K562 (cell line): ENCODE measurements around the gene TMC1. TPM values are rescaled to one million over a fixed set of nuclear protein-coding genes. Genes with fewer than 3 reads are reported as not detected.

Experiments
- ATAC-seq: fragments of 200-7000 bp; cut with Tn5 transposase; 3 replicates; pipeline ENCODE4 v1.9.1; 2020; ENCODE audit warnings: moderate library complexity
- BruUV-seq: library from RNA; stranded (reverse); fragments of 400-500 nt; replicated peaks from 2 replicates; lab custom pipeline; 2021; lab: Mats Ljungman, UMichigan
- CTCF ChIA-PET: fragments of 300-600 bp; formaldehyde crosslinking; extraction: SDS; loops from one replicate; lab custom pipeline; 2021; ENCODE audit warnings: low intra/inter-chr PET ratio; lab: Yijun Ruan, JAX
- POLR2A ChIA-PET: fragments of 300-600, 350-650 bp; sonication (Branson Sonifier 250); formaldehyde crosslinking; extraction: SDS; loops from one replicate; lab custom pipeline; 2021; ENCODE audit warnings: antibody characterized with exemption, inconsistent platforms; lab: Yijun Ruan, JAX
- DNase-seq, 4 experiments: peaks; one replicate each; pipeline versions ENCODE4 v3.0.0 to v3.0.0-alpha.2; 2011 to 2018; ENCODE audit warnings: low spot score in 3 of 4, mixed read lengths in 3 of 4; ENCODE audit errors: extremely low read depth in 1 of 4
- FAIRE-seq: peaks from 2 replicates; lab custom pipeline; 2011; peaks lifted over from hg19 to GRCh38; lab: Jason Lieb, UNC
- H2AFZ ChIP-seq: 2 replicates; pipeline ENCODE4 v1.6.0; 2011; ENCODE audit warnings: low read depth, low read length, control low read depth, inconsistent platforms
- H3K27ac ChIP-seq: fragments of 200-600 bp; 3 replicates; pipeline ENCODE4 v1.8.0; 2011; ENCODE audit warnings: low read depth, mild to moderate bottlenecking, control low read depth, inconsistent platforms, low read length, moderate library complexity, mixed read lengths; ENCODE audit errors: extremely low read depth
- H3K27me3 ChIP-seq, 2 experiments: fragments of 300-600 bp in 1 of 2; 2 replicates in 1 of 2; 3 replicates in 1 of 2; pipeline versions ENCODE4 v1.6.0 to v1.8.0; 2011; ENCODE audit warnings: inconsistent platforms in 2 of 2, low read length in 2 of 2, mild to moderate bottlenecking in 1 of 2, mixed read lengths in 1 of 2, moderate library complexity in 1 of 2; ENCODE audit not compliant: control insufficient read depth in 2 of 2, insufficient read depth in 2 of 2
- H3K36me3 ChIP-seq: fragments of 300-600 bp; 3 replicates; pipeline ENCODE4 v1.8.0; 2011; ENCODE audit warnings: mild to moderate bottlenecking, low read length, inconsistent platforms; ENCODE audit not compliant: control insufficient read depth, insufficient read depth
- H3K4me1 ChIP-seq, 2 experiments: fragments of 200-600 bp in 1 of 2; replicated peaks in 1 of 2; 2 replicates in 1 of 2; 3 replicates in 1 of 2; pipeline versions ENCODE4 v1.5.1 to v1.8.0; 2011; ENCODE audit warnings: inconsistent platforms in 2 of 2, low read length in 2 of 2, mild to moderate bottlenecking in 1 of 2, mixed read lengths in 1 of 2, moderate library complexity in 1 of 2; ENCODE audit not compliant: control insufficient read depth in 2 of 2, insufficient read depth in 2 of 2
- H3K4me2 ChIP-seq: 2 replicates; pipeline ENCODE4 v1.6.1; 2011; ENCODE audit warnings: low read length, control low read depth, inconsistent platforms, mixed read lengths; ENCODE audit not compliant: insufficient read depth
- H3K4me3 ChIP-seq: fragments of 200-600 bp; sonication (generic), shearing (Covaris generic); 2 replicates; pipeline ENCODE4 v1.5.1; 2016; ENCODE audit warnings: control low read depth, inconsistent platforms
- H3K79me2 ChIP-seq: fragments of 200-600 bp; 3 replicates; pipeline ENCODE4 v1.8.0; 2011; ENCODE audit warnings: low read length, inconsistent platforms; ENCODE audit not compliant: control insufficient read depth, insufficient read depth
- H3K9ac ChIP-seq, 2 experiments: 2 replicates each; pipeline versions ENCODE4 v1.6.0 to v1.6.1; 2011; ENCODE audit warnings: low read depth in 2 of 2, low read length in 2 of 2, control low read depth in 1 of 2, inconsistent platforms in 1 of 2, mild to moderate bottlenecking in 1 of 2, mixed read lengths in 1 of 2; ENCODE audit not compliant: insufficient read depth in 1 of 2
- H3K9me1 ChIP-seq: one replicate; pipeline ENCODE4 v1.6.0; 2011; ENCODE audit warnings: inconsistent platforms, mild to moderate bottlenecking, low read length, moderate library complexity; ENCODE audit not compliant: control insufficient read depth, insufficient read depth
- H3K9me3 ChIP-seq: replicated peaks from 2 replicates; pipeline ENCODE4 v1.5.1; 2011; ENCODE audit warnings: low read depth, low read length, inconsistent platforms; ENCODE audit not compliant: control insufficient read depth, insufficient read depth
- H4K20me1 ChIP-seq: replicated peaks from 2 replicates; pipeline ENCODE4 v1.6.1; 2011; ENCODE audit warnings: low read length, inconsistent platforms, mixed read lengths; ENCODE audit not compliant: control insufficient read depth, insufficient read depth
- JUND ChIP-seq, 2 experiments: IDR thresholded peaks; 2 replicates in 1 of 2; 3 replicates in 1 of 2; pipeline ENCODE4 v1.6.1; 2011; ENCODE audit warnings: borderline replicate concordance in 2 of 2, low read depth in 2 of 2, low read length in 2 of 2, improper control_type of control experiment in 1 of 2, missing biosample characterization in 1 of 2, missing genetic modification characterization in 1 of 2, missing genetic modification reagents in 1 of 2
- ZNF518B ChIP-seq: fragments of 250-450 bp; sonication (Bioruptor Pico); IDR thresholded peaks from 2 replicates; pipeline ENCODE4 v1.5.0; 2021; ENCODE audit warnings: mild to moderate bottlenecking, moderate library complexity
- ZNF639 ChIP-seq, 2 experiments: fragments of 200-800 bp in 1 of 2; sonication (Bioruptor generic) in 1 of 2; sonication (generic) in 1 of 2; formaldehyde crosslinking in 1 of 2; IDR thresholded peaks in 1 of 2; conservative IDR thresholded peaks in 1 of 2; 2 replicates each; pipeline versions ENCODE4 v1.5.0 to v1.6.1; 2016 to 2020; ENCODE audit warnings: missing compliant biosample characterization in 1 of 2, missing genetic modification characterization in 1 of 2, missing genetic modification reagents in 1 of 2
- in situ Hi-C: fragments of 300-500 bp; cut with MboI; formaldehyde crosslinking; loops from 4 replicates; pipeline ENCODE4 v1.15.0; 2018; ENCODE audit warnings: inconsistent platforms, mixed read lengths
- intact Hi-C: fragments of 100-400 bp; cut with micrococcal nuclease; formaldehyde crosslinking; loops from 2 replicates; pipeline ENCODE4 v1.14.2; 2022
- polyA plus RNA-seq, 8 experiments: library from polyadenylated mRNA; depleted of rRNA in 4 of 8; stranded (reverse) in 5 of 8; unstranded in 3 of 8; fragments of >200 nt; fragmentation: Nextera tagmentation in 2 of 8; fragmentation: Illumina TruSeq in 1 of 8; extraction: Ambion mirVana in 2 of 8; extraction: Trizol in 1 of 8; gene quantifications; 2 replicates each; pipeline versions ENCODE4 v1.2.1 to v1.2.3, GENCODE V29; 2011 to 2014; ENCODE audit warnings: inconsistent platforms in 1 of 8, missing spikeins in 1 of 8
- total RNA-seq, 7 experiments: library from RNA; depleted of rRNA in 6 of 7; stranded (reverse); fragments of >200 nt in 6 of 7; fragmentation: Illumina TruSeq in 2 of 7; extraction: Trizol in 2 of 7; gene quantifications; 2 replicates each; pipeline versions ENCODE4 v1.2.1 to v1.2.3, GENCODE V29; 2011 to 2021; ENCODE audit warnings: low replicate concordance in 1 of 7

Gene TMC1
- total and polyA plus RNA-seq, 9 of the 15 experiments (the other 6 are each of a cell fraction or from before 2014, with no cell fraction given): 0.10 to 0.15 TPM; not detected in 7

GRCh38 chr9:72643651-72644050 lies 122.2 kb downstream of the TMC1 start:
- Histone ChIP-seq H3K9me3 (no peaks in the 10 kb centered on the region), H3K4me1 (no peaks in the 10 kb centered on the region), H3K27ac (no peak overlapping the region), H3K4me3 (no peak overlapping the region), H4K20me1 (no peaks in the 10 kb centered on the region), H3K9ac (no peak overlapping the region), H3K79me2 (no peaks in the 10 kb centered on the region), H2AFZ (no peak overlapping the region), H3K27me3 (peaks cover 0 to 4% of the 10 kb centered on the region in 2 experiments; a peak in 1 of 5 replicates), H3K4me2 (no peak overlapping the region), H3K36me3 (no peaks in the 10 kb centered on the region), H3K9me1 (no peaks in the 10 kb centered on the region)
- in situ Hi-C loops (no loop called here), intact Hi-C loops (loop anchor here (10.0 kb wide), 1 partner anchor 61 kb away; no protein-coding TSS in a partner anchor)
- CTCF ChIA-PET: no interaction called here
- ATAC-seq (no peak), FAIRE-seq (no peak), DNase-seq (no peak)
- BruUV-seq: no TSS peak
- POLR2A ChIA-PET: no interaction called here
- no peak for TF ChIP-seq ZNF639 (CRISPR knock-in tag; conservative IDR thresholded peaks at IDR 0.05 in 1 of 2, IDR thresholded peaks at IDR 0.05 in 1 of 2)
- no peak for TF ChIP-seq ZNF518B (CRISPR knock-in tag)
- no peak for TF ChIP-seq JUND (IDR thresholded peaks at IDR 0.05; ENCODE audit: borderline replicate concordance, low read depth, low read length)
- no peak for TF ChIP-seq JUND (tag; IDR thresholded peaks at IDR 0.05; ENCODE audit: borderline replicate concordance, low read depth, low read length)
